Epithelial cell of esophagus (primary cell): ENCODE results near the gene MAGI2.

Source experiments
- DNase-seq: peaks from one replicate; pipeline ENCODE4 v3.0.0; 2010; ENCODE audit warnings: low read depth
- H3K4me3 ChIP-seq: 2 replicates; pipeline ENCODE4 v1.5.1; 2011; ENCODE audit warnings: mild to moderate bottlenecking, low read length, control low read depth
- TF ChIP-seq, protein P1 (sequence below): IDR thresholded peaks from 2 replicates; pipeline ENCODE4 v1.5.1; 2011; ENCODE audit warnings: low read depth, mild to moderate bottlenecking, low read length, control low read depth, inconsistent platforms; ENCODE audit not compliant: insufficient read depth; ENCODE audit errors: missing control alignments

The MAGI2 gene

DNA sequence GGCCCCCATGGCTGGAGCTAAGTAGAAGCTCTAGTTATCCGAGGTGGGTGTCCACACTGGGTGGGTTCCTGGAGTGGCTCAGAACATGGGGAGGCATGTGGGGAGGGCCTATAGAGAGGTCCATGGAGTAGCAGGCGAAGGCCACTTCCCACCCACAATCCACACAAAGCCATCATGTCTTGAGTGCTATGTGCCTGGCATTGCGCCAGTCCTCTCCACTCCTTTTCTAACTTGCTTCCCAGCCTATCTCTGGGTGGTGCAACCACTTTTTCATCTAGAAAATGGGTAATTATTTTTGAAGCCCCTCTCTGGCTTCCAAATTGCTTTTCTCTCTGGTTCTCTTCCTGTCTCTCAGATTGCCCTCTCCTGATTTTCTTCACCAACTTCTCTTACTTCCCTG is 1391.3 kb downstream of the MAGI2 start:
- no peak for DNase-seq
- TF ChIP-seq, protein P1, sequence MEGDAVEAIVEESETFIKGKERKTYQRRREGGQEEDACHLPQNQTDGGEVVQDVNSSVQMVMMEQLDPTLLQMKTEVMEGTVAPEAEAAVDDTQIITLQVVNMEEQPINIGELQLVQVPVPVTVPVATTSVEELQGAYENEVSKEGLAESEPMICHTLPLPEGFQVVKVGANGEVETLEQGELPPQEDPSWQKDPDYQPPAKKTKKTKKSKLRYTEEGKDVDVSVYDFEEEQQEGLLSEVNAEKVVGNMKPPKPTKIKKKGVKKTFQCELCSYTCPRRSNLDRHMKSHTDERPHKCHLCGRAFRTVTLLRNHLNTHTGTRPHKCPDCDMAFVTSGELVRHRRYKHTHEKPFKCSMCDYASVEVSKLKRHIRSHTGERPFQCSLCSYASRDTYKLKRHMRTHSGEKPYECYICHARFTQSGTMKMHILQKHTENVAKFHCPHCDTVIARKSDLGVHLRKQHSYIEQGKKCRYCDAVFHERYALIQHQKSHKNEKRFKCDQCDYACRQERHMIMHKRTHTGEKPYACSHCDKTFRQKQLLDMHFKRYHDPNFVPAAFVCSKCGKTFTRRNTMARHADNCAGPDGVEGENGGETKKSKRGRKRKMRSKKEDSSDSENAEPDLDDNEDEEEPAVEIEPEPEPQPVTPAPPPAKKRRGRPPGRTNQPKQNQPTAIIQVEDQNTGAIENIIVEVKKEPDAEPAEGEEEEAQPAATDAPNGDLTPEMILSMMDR, result no peak
- H3K4me3 ChIP-seq, result no peak overlapping the region

DNA sequence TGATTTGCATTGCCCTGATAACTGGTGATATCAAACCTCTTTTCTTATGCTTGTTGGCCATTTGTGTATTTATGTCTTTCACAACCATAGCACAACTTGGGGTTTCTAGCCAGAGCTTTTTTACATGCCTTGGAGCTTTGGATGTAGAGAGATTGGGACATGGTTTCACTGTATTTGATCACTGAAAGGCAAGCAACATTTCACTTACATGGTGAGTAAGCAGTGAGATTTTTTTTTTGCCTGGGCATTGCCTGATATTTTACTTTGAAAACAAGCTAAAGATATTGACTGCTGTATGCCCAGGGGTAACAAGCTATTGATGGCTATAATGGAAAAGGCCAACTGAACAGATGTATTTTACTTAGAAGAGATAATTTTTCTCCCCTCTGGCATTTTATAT is 1395.9 kb downstream of the MAGI2 start:
- no peak for DNase-seq
- TF ChIP-seq, protein P1, result no peak
- no peak overlapping the region for H3K4me3 ChIP-seq

DNA sequence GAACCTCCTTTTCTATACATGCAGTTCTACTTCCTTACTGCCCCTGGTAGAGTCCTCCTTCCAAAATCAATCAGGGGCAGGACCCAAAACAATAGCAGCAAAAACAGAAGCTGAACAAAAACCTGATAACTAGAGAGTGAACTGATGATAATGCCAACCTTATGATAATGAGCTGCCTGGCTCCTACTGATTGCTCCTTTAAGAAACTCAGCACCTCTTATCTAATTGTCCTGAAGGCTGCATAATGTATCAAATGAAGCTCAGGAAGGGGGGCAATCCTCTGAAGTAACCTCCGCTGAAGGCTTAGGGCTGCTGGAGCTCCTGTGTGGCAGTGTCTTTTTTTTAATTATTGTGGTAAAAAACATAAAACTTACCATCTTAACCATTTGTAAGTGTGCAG is 1397.9 kb downstream of the MAGI2 start:
- no peak overlapping the region for H3K4me3 ChIP-seq
- no peak for DNase-seq
- TF ChIP-seq, protein P1, result no peak

DNA sequence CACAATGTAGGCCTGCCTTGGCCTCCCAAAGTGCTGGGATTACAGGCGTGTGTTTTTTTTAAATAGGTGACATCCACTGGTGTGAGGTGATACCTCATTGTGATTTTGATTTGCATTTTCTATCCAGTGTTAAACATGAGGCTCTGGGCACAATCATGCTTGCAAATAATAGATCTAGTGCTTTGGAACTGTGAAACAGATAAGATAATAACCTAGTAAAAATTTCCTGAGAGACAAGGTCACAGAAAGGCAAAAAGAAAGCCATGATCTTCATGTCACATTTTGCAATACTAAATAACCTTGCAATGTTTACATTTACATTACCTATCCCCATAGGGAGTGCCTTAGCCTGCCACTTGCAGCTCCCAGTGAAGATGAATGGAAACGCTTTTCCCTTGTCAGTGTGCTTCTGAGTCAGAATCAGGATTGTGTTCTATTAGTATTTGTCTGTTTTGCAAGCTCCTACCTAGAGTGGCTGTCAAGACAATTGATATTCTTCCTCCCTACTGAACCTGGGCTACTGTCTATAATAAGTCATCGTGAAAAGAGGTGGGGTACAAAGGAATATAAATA is 1398.4 kb downstream of the MAGI2 start:
- DNase-seq, result peak; percentile 37
- H3K4me3 ChIP-seq, result no peak overlapping the region
- TF ChIP-seq, protein P1, result no peak

DNA sequence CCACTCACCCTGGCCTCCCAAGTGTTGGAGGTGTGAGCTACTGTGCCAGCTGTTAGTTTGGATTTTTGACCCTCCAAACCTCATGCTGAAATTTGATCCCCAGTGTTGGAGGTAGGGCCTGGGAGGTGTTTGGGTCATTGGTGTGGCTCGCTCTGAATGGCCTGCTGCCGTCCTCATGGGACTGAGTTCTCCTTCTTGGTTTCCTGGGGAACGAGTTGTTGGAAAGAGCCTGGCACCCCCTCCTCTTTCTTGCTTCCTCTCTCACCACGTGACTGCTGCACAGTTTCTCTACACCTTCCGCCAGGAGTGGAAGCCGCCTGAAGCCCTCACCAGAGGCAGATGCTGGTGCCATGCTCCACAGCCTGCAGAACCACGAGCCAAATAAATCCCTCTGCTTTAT is 1401.4 kb downstream of the MAGI2 start:
- TF ChIP-seq, protein P1, result no peak
- no peak for DNase-seq
- H3K4me3 ChIP-seq, result no peak overlapping the region

DNA sequence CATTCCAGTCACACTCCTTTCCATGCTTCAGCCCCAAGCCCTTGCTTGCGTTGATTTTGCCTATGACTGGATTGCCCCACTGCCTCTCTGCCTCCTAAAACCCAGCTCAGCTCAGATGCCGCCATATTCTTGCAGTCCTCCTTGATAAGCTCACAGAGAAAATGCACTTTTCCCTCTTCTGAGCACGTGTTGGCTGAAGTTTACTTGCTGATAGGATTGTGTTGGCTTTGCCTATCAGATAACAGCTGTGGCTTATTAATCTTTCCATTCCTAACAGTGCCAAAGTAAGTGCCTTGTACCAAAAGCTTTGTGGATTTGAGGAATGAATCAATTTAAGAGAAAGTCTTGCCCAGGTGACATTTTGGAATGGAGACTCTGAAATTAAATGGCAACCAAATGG is 1405.7 kb downstream of the MAGI2 start:
- DNase-seq, result no peak
- H3K4me3 ChIP-seq, result no peak overlapping the region
- TF ChIP-seq, protein P1, result no peak

DNA sequence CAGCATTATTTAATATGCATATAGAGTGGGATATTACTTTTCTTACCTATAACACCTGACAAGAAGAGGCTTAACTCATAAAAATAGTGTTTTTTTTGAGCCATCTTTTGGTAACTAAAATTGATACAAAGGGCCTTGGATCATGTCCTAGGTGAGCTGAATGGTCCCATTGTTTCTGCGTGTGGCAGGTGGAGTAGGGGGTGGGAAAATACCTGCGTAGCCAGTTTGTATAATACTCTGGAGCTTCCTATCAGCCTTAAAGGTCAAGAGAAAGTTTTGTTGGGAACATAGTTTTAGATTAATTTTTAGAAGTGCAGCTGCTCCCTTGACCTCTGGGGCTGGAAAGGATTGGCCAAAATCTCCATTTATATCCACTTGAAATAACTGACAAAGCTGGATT is 1410.3 kb downstream of the MAGI2 start:
- DNase-seq, result no peak
- H3K4me3 ChIP-seq, result no peak overlapping the region
- TF ChIP-seq, protein P1, result no peak
